Measurements from ENCODE around the gene PHF21B.

DNA sequence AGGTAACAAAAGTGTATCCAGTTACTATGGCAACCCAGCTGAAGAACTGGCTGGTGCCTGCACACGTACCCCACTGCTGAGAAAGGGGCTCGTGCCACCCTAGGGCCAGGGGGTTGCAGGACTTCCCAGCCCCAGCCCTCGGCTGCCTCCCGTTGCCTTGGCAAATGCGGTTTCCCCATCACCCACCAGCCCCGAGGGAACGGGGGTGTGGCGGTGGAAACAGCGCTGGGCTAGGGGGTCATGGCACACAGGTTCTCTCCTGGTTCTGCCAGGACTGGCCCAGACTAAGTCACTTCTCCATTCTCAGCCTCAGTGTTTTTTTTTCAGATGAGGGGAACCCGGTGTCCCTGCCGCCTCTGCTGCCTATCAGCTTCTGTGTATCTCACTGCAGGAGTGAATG lies 27.9 kb downstream of the PHF21B start:
- TF ChIP-seq, protein P1, sequence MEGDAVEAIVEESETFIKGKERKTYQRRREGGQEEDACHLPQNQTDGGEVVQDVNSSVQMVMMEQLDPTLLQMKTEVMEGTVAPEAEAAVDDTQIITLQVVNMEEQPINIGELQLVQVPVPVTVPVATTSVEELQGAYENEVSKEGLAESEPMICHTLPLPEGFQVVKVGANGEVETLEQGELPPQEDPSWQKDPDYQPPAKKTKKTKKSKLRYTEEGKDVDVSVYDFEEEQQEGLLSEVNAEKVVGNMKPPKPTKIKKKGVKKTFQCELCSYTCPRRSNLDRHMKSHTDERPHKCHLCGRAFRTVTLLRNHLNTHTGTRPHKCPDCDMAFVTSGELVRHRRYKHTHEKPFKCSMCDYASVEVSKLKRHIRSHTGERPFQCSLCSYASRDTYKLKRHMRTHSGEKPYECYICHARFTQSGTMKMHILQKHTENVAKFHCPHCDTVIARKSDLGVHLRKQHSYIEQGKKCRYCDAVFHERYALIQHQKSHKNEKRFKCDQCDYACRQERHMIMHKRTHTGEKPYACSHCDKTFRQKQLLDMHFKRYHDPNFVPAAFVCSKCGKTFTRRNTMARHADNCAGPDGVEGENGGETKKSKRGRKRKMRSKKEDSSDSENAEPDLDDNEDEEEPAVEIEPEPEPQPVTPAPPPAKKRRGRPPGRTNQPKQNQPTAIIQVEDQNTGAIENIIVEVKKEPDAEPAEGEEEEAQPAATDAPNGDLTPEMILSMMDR (IDR thresholded peaks at IDR 0.05) = no peak
- no peak for TF ChIP-seq POLR2A (IDR thresholded peaks at IDR 0.05)
